Choroid plexus epithelial cell (primary cell): Measurements from ENCODE around the gene ADSS2.

Source experiments
- DNase-seq: peaks from one replicate; pipeline ENCODE4 v3.0.0-alpha.2; 2010; ENCODE audit warnings: low read depth
- H3K4me3 ChIP-seq: 2 replicates; pipeline ENCODE4 v1.5.1; 2011; ENCODE audit warnings: low read depth, mild to moderate bottlenecking, control low read depth, low read length, moderate library complexity
- CTCF ChIP-seq: conservative IDR thresholded peaks from 2 replicates; pipeline ENCODE4 v1.5.1; 2011; ENCODE audit warnings: low read depth, mild to moderate bottlenecking, control low read depth, inconsistent platforms, low read length, moderate library complexity

The ADSS2 gene

GRCh38 chr1:244461245-244462071 is 9.7 kb upstream of the ADSS2 start, which contains the start of gene CATSPERE:
Gene CATSPERE, plus strand, starts transcription at chr1:244461273. Its CDS starts 157 bp downstream, at chr1:244461430.
- DNase-seq, result peak; percentile 92
- no peak for TF ChIP-seq CTCF
- peak within 1 kb of the TSS; percentile 73 for H3K4me3 ChIP-seq

- no peak for TF ChIP-seq CTCF
- no peak for DNase-seq
- no peak overlapping the region for H3K4me3 ChIP-seq
Measured at GRCh38 chr1:244460197-244460596, 8.5 kb upstream of the ADSS2 start.

- TF ChIP-seq CTCF, result no peak
- H3K4me3 ChIP-seq, result no peak overlapping the region
- DNase-seq, result no peak
Measured at GRCh38 chr1:244458781-244459180, 7.1 kb upstream of the ADSS2 start.

- no peak overlapping the region for H3K4me3 ChIP-seq
- no peak for TF ChIP-seq CTCF
- DNase-seq, result no peak
Measured at GRCh38 chr1:244456586-244456985, 4.9 kb upstream of the ADSS2 start.

GRCh38 chr1:244454412-244454811 is 2.7 kb upstream of the ADSS2 start:
- no peak overlapping the region for H3K4me3 ChIP-seq
- DNase-seq, result no peak
- no peak for TF ChIP-seq CTCF

- peak; percentile 100 for DNase-seq
- peak overlapping the region; percentile 86 for H3K4me3 ChIP-seq
- TF ChIP-seq CTCF, result peak; percentile 50
Measured at GRCh38 chr1:244451951-244452795, 464 bp upstream of the ADSS2 start.
